Measurements from ENCODE around the gene GALK2. TPM values are rescaled to one million over a fixed set of nuclear protein-coding genes. Genes with fewer than 3 reads are reported as not detected.

GALK2 gene
- total RNA-seq, 2 experiments from 2014 or later: 27.9 to 31.5 TPM

- H3K79me2 ChIP-seq (ENCODE audit: insufficient read depth, low read depth, low read length): no peaks in the 10 kb centered on the region
- H3K4me2 ChIP-seq (ENCODE audit: low read length): no peak overlapping the region
- BruUV-seq (replicated peaks): no TSS peak
- intact Hi-C loops (cut with micrococcal nuclease; ENCODE audit: unreplicated experiment): no loop called here
- H3K9me2 ChIP-seq (ENCODE audit: insufficient read depth, low read length): no peaks in the 10 kb centered on the region
- POLR2A ChIA-PET: interaction anchor here (0.7 kb wide), 1 partner anchor 1726 kb away, joined by 4 read pairs; no protein-coding TSS in a partner anchor
- no peak for TF ChIP-seq EZH2phosphoT487 (IDR thresholded peaks at IDR 0.05; ENCODE audit: borderline replicate concordance, low read depth, low read length)
- no peak for TF ChIP-seq CTCF (conservative IDR thresholded peaks at IDR 0.05; ENCODE audit: low read length)
- H3K36me3 ChIP-seq (ENCODE audit: insufficient read depth, low read length): no peaks in the 10 kb centered on the region
- H3K4me1 ChIP-seq (ENCODE audit: insufficient read depth, low read length, poor library complexity, severe bottlenecking): no peaks in the 10 kb centered on the region
- H2AFZ ChIP-seq (ENCODE audit: low read length): no peak overlapping the region
- no peaks in the 10 kb centered on the region for H3K9me3 ChIP-seq (ENCODE audit: low read length)
- H3K4me3 ChIP-seq (ENCODE audit: low read depth, low read length, poor library complexity, severe bottlenecking): no peak overlapping the region
- H3K27ac ChIP-seq (ENCODE audit: low read depth, low read length, poor library complexity, severe bottlenecking): no peak overlapping the region
- H4K20me1 ChIP-seq (ENCODE audit: insufficient read depth, low read length): no peaks in the 10 kb centered on the region
- CTCF ChIA-PET (ENCODE audit: unreplicated experiment): no interaction called here
- DNase-seq (ENCODE audit: low spot score): no peak
These were observed 157.9 kb downstream of the GALK2 start for GRCh38 chr15:49327927-49328326.

GRCh38 chr15:49328941-49329340 is 158.9 kb downstream of the GALK2 start:
- BruUV-seq (replicated peaks): no TSS peak
- Histone ChIP-seq H3K79me2 (ENCODE audit: insufficient read depth, low read depth, low read length) (no peaks in the 10 kb centered on the region), H2AFZ (ENCODE audit: low read length) (no peak overlapping the region), H3K4me2 (ENCODE audit: low read length) (no peak overlapping the region), H3K4me1 (ENCODE audit: insufficient read depth, low read length, poor library complexity, severe bottlenecking) (no peaks in the 10 kb centered on the region), H3K9me3 (ENCODE audit: low read length) (no peaks in the 10 kb centered on the region), H4K20me1 (ENCODE audit: insufficient read depth, low read length) (no peaks in the 10 kb centered on the region), H3K4me3 (ENCODE audit: low read depth, low read length, poor library complexity, severe bottlenecking) (no peak overlapping the region), H3K36me3 (ENCODE audit: insufficient read depth, low read length) (no peaks in the 10 kb centered on the region), H3K27ac (ENCODE audit: low read depth, low read length, poor library complexity, severe bottlenecking) (no peak overlapping the region), H3K9me2 (ENCODE audit: insufficient read depth, low read length) (no peaks in the 10 kb centered on the region)
- no peak for TF ChIP-seq EZH2phosphoT487 (IDR thresholded peaks at IDR 0.05; ENCODE audit: borderline replicate concordance, low read depth, low read length)
- no peak for TF ChIP-seq CTCF (conservative IDR thresholded peaks at IDR 0.05; ENCODE audit: low read length)
- POLR2A ChIA-PET: no interaction called here
- intact Hi-C loops (cut with micrococcal nuclease; ENCODE audit: unreplicated experiment): no loop called here
- DNase-seq (ENCODE audit: low spot score): no peak
- CTCF ChIA-PET (ENCODE audit: unreplicated experiment): no interaction called here

- DNase-seq (ENCODE audit: low spot score): no peak
- Histone ChIP-seq H3K27ac (ENCODE audit: low read depth, low read length, poor library complexity, severe bottlenecking) (no peak overlapping the region), H3K79me2 (ENCODE audit: insufficient read depth, low read depth, low read length) (no peaks in the 10 kb centered on the region), H3K4me2 (ENCODE audit: low read length) (no peak overlapping the region), H3K4me1 (ENCODE audit: insufficient read depth, low read length, poor library complexity, severe bottlenecking) (no peaks in the 10 kb centered on the region), H2AFZ (ENCODE audit: low read length) (no peak overlapping the region), H4K20me1 (ENCODE audit: insufficient read depth, low read length) (no peaks in the 10 kb centered on the region), H3K4me3 (ENCODE audit: low read depth, low read length, poor library complexity, severe bottlenecking) (no peak overlapping the region), H3K36me3 (ENCODE audit: insufficient read depth, low read length) (no peaks in the 10 kb centered on the region), H3K9me2 (ENCODE audit: insufficient read depth, low read length) (no peaks in the 10 kb centered on the region), H3K9me3 (ENCODE audit: low read length) (no peaks in the 10 kb centered on the region)
- intact Hi-C loops (cut with micrococcal nuclease; ENCODE audit: unreplicated experiment): no loop called here
- TF ChIP-seq CTCF (conservative IDR thresholded peaks at IDR 0.05; ENCODE audit: low read length): no peak
- no peak for TF ChIP-seq EZH2phosphoT487 (IDR thresholded peaks at IDR 0.05; ENCODE audit: borderline replicate concordance, low read depth, low read length)
- ChIA-PET POLR2A (no interaction called here), CTCF (ENCODE audit: unreplicated experiment) (no interaction called here)
- no TSS peak for BruUV-seq (replicated peaks)
These were observed 160.1 kb downstream of the GALK2 start for GRCh38 chr15:49330166-49330565.

Data from OCI-LY7 (cell line).